ENCODE data around the gene EML6.

GRCh38 chr2:54871457-54872107 lies 148.1 kb downstream of the EML6 start:
- no peak for TF ChIP-seq EP300 (IDR thresholded peaks at IDR 0.05; ENCODE audit: borderline replicate concordance in 1 of 2, control insufficient read depth in 1 of 2, low read depth in 2 of 2, low read length in 2 of 2)
- TF ChIP-seq CTCF (IDR thresholded peaks at IDR 0.05 in 2 of 3, conservative IDR thresholded peaks at IDR 0.05 in 1 of 3; ENCODE audit: control insufficient read depth in 2 of 3, extremely low read depth in 1 of 3, insufficient read depth in 1 of 3, low read depth in 3 of 3, low read length in 3 of 3) = no peak
- no peak for TF ChIP-seq MAX (IDR thresholded peaks at IDR 0.05; ENCODE audit: low read depth, low read length)
- TF ChIP-seq, protein P1, sequence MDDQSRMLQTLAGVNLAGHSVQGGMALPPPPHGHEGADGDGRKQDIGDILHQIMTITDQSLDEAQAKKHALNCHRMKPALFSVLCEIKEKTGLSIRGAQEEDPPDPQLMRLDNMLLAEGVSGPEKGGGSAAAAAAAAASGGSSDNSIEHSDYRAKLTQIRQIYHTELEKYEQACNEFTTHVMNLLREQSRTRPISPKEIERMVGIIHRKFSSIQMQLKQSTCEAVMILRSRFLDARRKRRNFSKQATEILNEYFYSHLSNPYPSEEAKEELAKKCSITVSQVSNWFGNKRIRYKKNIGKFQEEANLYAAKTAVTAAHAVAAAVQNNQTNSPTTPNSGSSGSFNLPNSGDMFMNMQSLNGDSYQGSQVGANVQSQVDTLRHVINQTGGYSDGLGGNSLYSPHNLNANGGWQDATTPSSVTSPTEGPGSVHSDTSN (IDR thresholded peaks at IDR 0.05; ENCODE audit: insufficient replicate concordance, low read depth, low read length) = no peak
- TF ChIP-seq MTA3 (IDR thresholded peaks at IDR 0.05; ENCODE audit: borderline replicate concordance, low read length) = no peak

All from GM12878 (cell line).